ENCODE measurements around the gene SLC4A4. TPM values are rescaled to one million over a fixed set of nuclear protein-coding genes. Genes with fewer than 3 reads are reported as not detected.

Gene SLC4A4
- total RNA-seq, 4 donors from 2014 or later, result 0.42 to 1.4 (median 0.65) TPM

GRCh38 chr4:71537551-71538065 is 198.8 kb downstream of the SLC4A4 start:
- in situ Hi-C loops (cut with MboI; ENCODE audit: low sequenced_read_pairs in 4 of 4) (no loop called here), intact Hi-C loops (cut with DNase I; ENCODE audit: low total_unique reads) (no loop called here)
- Histone ChIP-seq H3K36me3 (no peaks in the 10 kb centered on the region), H3K4me1 (no peaks in the 10 kb centered on the region), H3K9me3 (no peaks in the 10 kb centered on the region), H3K4me3 (no peak overlapping the region), H3K27me3 (no peaks in the 10 kb centered on the region), H3K27ac (no peak overlapping the region)
- ATAC-seq, result no peak
- TF ChIP-seq, protein P1, sequence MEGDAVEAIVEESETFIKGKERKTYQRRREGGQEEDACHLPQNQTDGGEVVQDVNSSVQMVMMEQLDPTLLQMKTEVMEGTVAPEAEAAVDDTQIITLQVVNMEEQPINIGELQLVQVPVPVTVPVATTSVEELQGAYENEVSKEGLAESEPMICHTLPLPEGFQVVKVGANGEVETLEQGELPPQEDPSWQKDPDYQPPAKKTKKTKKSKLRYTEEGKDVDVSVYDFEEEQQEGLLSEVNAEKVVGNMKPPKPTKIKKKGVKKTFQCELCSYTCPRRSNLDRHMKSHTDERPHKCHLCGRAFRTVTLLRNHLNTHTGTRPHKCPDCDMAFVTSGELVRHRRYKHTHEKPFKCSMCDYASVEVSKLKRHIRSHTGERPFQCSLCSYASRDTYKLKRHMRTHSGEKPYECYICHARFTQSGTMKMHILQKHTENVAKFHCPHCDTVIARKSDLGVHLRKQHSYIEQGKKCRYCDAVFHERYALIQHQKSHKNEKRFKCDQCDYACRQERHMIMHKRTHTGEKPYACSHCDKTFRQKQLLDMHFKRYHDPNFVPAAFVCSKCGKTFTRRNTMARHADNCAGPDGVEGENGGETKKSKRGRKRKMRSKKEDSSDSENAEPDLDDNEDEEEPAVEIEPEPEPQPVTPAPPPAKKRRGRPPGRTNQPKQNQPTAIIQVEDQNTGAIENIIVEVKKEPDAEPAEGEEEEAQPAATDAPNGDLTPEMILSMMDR (IDR thresholded peaks at IDR 0.05 in 4 of 5, conservative IDR thresholded peaks at IDR 0.05 in 1 of 5), result no peak
- no peak for TF ChIP-seq POLR2A (IDR thresholded peaks at IDR 0.05)
- DNase-seq, result no peak

DNA sequence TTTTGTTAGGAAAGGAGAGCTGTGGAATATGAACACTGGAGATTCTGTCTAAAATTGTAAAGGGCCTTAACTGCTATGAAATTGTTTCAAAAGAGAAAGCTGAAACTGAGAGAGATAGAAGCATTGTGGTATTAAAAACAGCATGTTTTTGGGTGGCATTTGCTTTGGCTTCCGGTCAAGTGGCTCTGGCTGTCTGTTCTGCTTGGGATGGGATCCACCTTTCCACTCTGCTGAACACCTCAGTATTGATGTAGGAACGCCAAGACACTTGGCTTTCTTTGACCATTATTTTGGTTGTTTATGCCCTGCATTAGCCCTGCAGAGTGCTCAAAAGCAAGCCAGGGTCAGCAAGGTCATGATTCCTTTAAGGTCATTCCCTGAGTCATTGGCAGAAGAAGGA is 199.7 kb downstream of the SLC4A4 start:
- Histone ChIP-seq H3K27me3 (no peaks in the 10 kb centered on the region), H3K4me1 (no peaks in the 10 kb centered on the region), H3K9me3 (no peaks in the 10 kb centered on the region), H3K4me3 (no peak overlapping the region), H3K27ac (no peak overlapping the region), H3K36me3 (no peaks in the 10 kb centered on the region)
- intact Hi-C loops (cut with DNase I; ENCODE audit: low total_unique reads), result no loop called here
- ATAC-seq (no peak), DNase-seq (no peak)
- TF ChIP-seq POLR2A (IDR thresholded peaks at IDR 0.05), result no peak
- TF ChIP-seq, protein P1 (IDR thresholded peaks at IDR 0.05 in 4 of 5, conservative IDR thresholded peaks at IDR 0.05 in 1 of 5), result no peak
- in situ Hi-C loops (cut with MboI; ENCODE audit: low sequenced_read_pairs in 4 of 4), result no loop called here

GRCh38 chr4:71540749-71541269 is 202.0 kb downstream of the SLC4A4 start:
- H3K4me1 ChIP-seq, result no peaks in the 10 kb centered on the region
- no peak for TF ChIP-seq POLR2A (IDR thresholded peaks at IDR 0.05)
- TF ChIP-seq, protein P1 (IDR thresholded peaks at IDR 0.05 in 4 of 5, conservative IDR thresholded peaks at IDR 0.05 in 1 of 5), result no peak
- intact Hi-C loops (cut with DNase I; ENCODE audit: low total_unique reads), result no loop called here
- H3K27ac ChIP-seq, result no peak overlapping the region
- in situ Hi-C loops (cut with MboI; ENCODE audit: low sequenced_read_pairs in 4 of 4), result no loop called here
- DNase-seq, result no peak
- no peak overlapping the region for H3K4me3 ChIP-seq
- no peaks in the 10 kb centered on the region for H3K27me3 ChIP-seq
- no peak for ATAC-seq
- H3K9me3 ChIP-seq, result no peaks in the 10 kb centered on the region
- H3K36me3 ChIP-seq, result no peaks in the 10 kb centered on the region

GRCh38 chr4:71541541-71541940 is 202.7 kb downstream of the SLC4A4 start:
- in situ Hi-C loops (cut with MboI; ENCODE audit: low sequenced_read_pairs in 4 of 4), result no loop called here
- intact Hi-C loops (cut with DNase I; ENCODE audit: low total_unique reads), result no loop called here

GRCh38 chr4:71545168-71545567 is 206.3 kb downstream of the SLC4A4 start:
- Histone ChIP-seq H3K9me3 (no peaks in the 10 kb centered on the region), H3K4me3 (no peak overlapping the region), H3K27ac (no peak overlapping the region), H3K4me1 (no peaks in the 10 kb centered on the region), H3K36me3 (no peaks in the 10 kb centered on the region), H3K27me3 (no peaks in the 10 kb centered on the region)
- intact Hi-C loops (cut with DNase I; ENCODE audit: low total_unique reads) (no loop called here), in situ Hi-C loops (cut with MboI; ENCODE audit: low sequenced_read_pairs in 4 of 4) (no loop called here)
- DNase-seq, result no peak
- TF ChIP-seq, protein P1 (IDR thresholded peaks at IDR 0.05 in 4 of 5, conservative IDR thresholded peaks at IDR 0.05 in 1 of 5), result no peak
- no peak for TF ChIP-seq POLR2A (IDR thresholded peaks at IDR 0.05)
- ATAC-seq, result no peak

More at GRCh38 chr4:71541541-71541940, 202.7 kb downstream of the SLC4A4 start:
- no peaks in the 10 kb centered on the region for H3K27me3 ChIP-seq
- no peak for TF ChIP-seq POLR2A (IDR thresholded peaks at IDR 0.05)
- DNase-seq (no peak), ATAC-seq (no peak)
- H3K4me1 ChIP-seq, result no peaks in the 10 kb centered on the region
- no peak overlapping the region for H3K27ac ChIP-seq
- no peak overlapping the region for H3K4me3 ChIP-seq
- H3K36me3 ChIP-seq, result no peaks in the 10 kb centered on the region
- no peaks in the 10 kb centered on the region for H3K9me3 ChIP-seq

Measured in gastrocnemius medialis (tissue), 4 donors.